OCI-LY1 (cell line): Measurements from ENCODE around the gene TSPAN5.

Experiments
- H2AFZ ChIP-seq: fragments of 200-600 bp; sonication (generic), shearing (Covaris generic); 2 replicates; pipeline ENCODE4 v1.6.0; 2014; ENCODE audit warnings: antibody characterized with exemption, mild to moderate bottlenecking, low read length
- H3F3A ChIP-seq: fragments of 200-600 bp; sonication (generic), shearing (Covaris generic); 2 replicates; pipeline ENCODE4 v1.6.0; 2014; ENCODE audit warnings: mild to moderate bottlenecking, antibody characterized with exemption, low read length, moderate library complexity; ENCODE audit not compliant: insufficient read depth
- H3K27ac ChIP-seq: fragments of 200-600 bp; sonication (generic); 2 replicates; pipeline ENCODE4 v1.5.1; 2014; ENCODE audit warnings: low read length, mixed run types, mild to moderate bottlenecking, low read depth; ENCODE audit not compliant: poor library complexity, severe bottlenecking
- H3K27me3 ChIP-seq: fragments of 200-600 bp; sonication (generic); 2 replicates; pipeline ENCODE4 v1.6.0; 2014; ENCODE audit warnings: antibody characterized with exemption, mild to moderate bottlenecking, low read length, moderate library complexity; ENCODE audit not compliant: insufficient read depth
- H3K36me3 ChIP-seq: fragments of 200-600 bp; sonication (generic); 2 replicates; pipeline ENCODE4 v1.6.1; 2014; ENCODE audit warnings: mild to moderate bottlenecking, antibody characterized with exemption, low read length, moderate library complexity, mixed read lengths; ENCODE audit not compliant: insufficient read depth
- H3K4me1 ChIP-seq: fragments of 200-600 bp; sonication (generic); 2 replicates; pipeline ENCODE4 v1.5.1; 2014; ENCODE audit warnings: mild to moderate bottlenecking, low read length, moderate library complexity; ENCODE audit not compliant: insufficient read depth, severe bottlenecking
- H3K4me2 ChIP-seq: fragments of 200-600 bp; sonication (generic), shearing (Covaris generic); 2 replicates; pipeline ENCODE4 v1.6.1; 2014; ENCODE audit warnings: low read length
- H3K4me3 ChIP-seq: fragments of 200-600 bp; sonication (generic); 2 replicates; pipeline ENCODE4 v1.5.1; 2014; ENCODE audit warnings: low read length, low read depth, mild to moderate bottlenecking, mixed read lengths; ENCODE audit not compliant: poor library complexity, severe bottlenecking
- H3K79me2 ChIP-seq: fragments of 200-600 bp; shearing (Covaris generic); 2 replicates; pipeline ENCODE4 v1.6.1; 2016; ENCODE audit warnings: mixed run types, low read length, mixed read lengths; ENCODE audit not compliant: insufficient read depth
- H3K9ac ChIP-seq: fragments of 200-600 bp; sonication (generic), shearing (Covaris generic); 2 replicates; pipeline ENCODE4 v1.6.1; 2014; ENCODE audit warnings: mild to moderate bottlenecking, low read length, mixed read lengths
- H3K9me2 ChIP-seq: fragments of 200-600 bp; sonication (generic), shearing (Covaris generic); 2 replicates; pipeline ENCODE4 v1.6.1; 2014; ENCODE audit warnings: low read depth, mild to moderate bottlenecking, low read length, mixed read lengths
- H3K9me3 ChIP-seq: fragments of 200-600 bp; shearing (Covaris generic); 2 replicates; pipeline ENCODE4 v1.6.1; 2014; ENCODE audit warnings: low read length, mixed read lengths
- H4K20me1 ChIP-seq: fragments of 200-600 bp; sonication (generic), shearing (Covaris generic); 2 replicates; pipeline ENCODE4 v1.6.0; 2016; ENCODE audit warnings: mild to moderate bottlenecking, low read length; ENCODE audit not compliant: insufficient read depth
- CTCF ChIP-seq: fragments of 200-600 bp; sonication (generic), shearing (Covaris generic); IDR thresholded peaks from 2 replicates; pipeline ENCODE4 v1.5.1; 2017; ENCODE audit warnings: mild to moderate bottlenecking, antibody characterized with exemption, low read length, moderate library complexity, mixed read lengths
- EZH2 ChIP-seq: fragments of 200-600 bp; sonication (generic), shearing (Covaris generic); IDR thresholded peaks from 2 replicates; pipeline ENCODE4 v1.8.0; 2017; ENCODE audit warnings: borderline replicate concordance, mixed run types, mild to moderate bottlenecking, antibody characterized with exemption, low read length, moderate library complexity, mixed read lengths

TSPAN5 gene

GRCh38 chr4:98496152-98496845 lies 162.1 kb downstream of the TSPAN5 start:
- no peak overlapping the region for H3K27ac ChIP-seq
- no peak overlapping the region for H2AFZ ChIP-seq
- no peaks in the 10 kb centered on the region for H3K9me2 ChIP-seq
- H3K9ac ChIP-seq, result no peak overlapping the region
- H3K36me3 ChIP-seq, result no peaks in the 10 kb centered on the region
- no peaks in the 10 kb centered on the region for H4K20me1 ChIP-seq
- H3K4me1 ChIP-seq, result no peaks in the 10 kb centered on the region
- H3K4me3 ChIP-seq, result no peak overlapping the region
- H3K79me2 ChIP-seq, result no peaks in the 10 kb centered on the region
- TF ChIP-seq EZH2 (no peak), CTCF (no peak)
- H3K4me2 ChIP-seq, result no peak overlapping the region
- H3F3A ChIP-seq, result no peaks in the 10 kb centered on the region
- H3K27me3 ChIP-seq, result no peaks in the 10 kb centered on the region; the same call in 1 of the 2 replicates
- no peaks in the 10 kb centered on the region for H3K9me3 ChIP-seq

- H3K36me3 ChIP-seq, result no peaks in the 10 kb centered on the region
- H4K20me1 ChIP-seq, result no peaks in the 10 kb centered on the region
These were observed 165.1 kb downstream of the TSPAN5 start for GRCh38 chr4:98493296-98493695.

GRCh38 chr4:98491899-98492559 lies 166.4 kb downstream of the TSPAN5 start:
- Histone ChIP-seq H3K9me2 (no peaks in the 10 kb centered on the region), H3K9ac (no peak overlapping the region), H3K36me3 (no peaks in the 10 kb centered on the region), H3K27me3 (no peaks in the 10 kb centered on the region; the same call in 1 of the 2 replicates), H3F3A (no peaks in the 10 kb centered on the region), H3K27ac (no peak overlapping the region), H3K4me1 (no peaks in the 10 kb centered on the region), H2AFZ (no peak overlapping the region), H3K79me2 (no peaks in the 10 kb centered on the region), H3K9me3 (no peaks in the 10 kb centered on the region), H3K4me2 (no peak overlapping the region), H4K20me1 (no peaks in the 10 kb centered on the region), H3K4me3 (no peak overlapping the region)
- TF ChIP-seq CTCF (no peak), EZH2 (no peak)

More at GRCh38 chr4:98493296-98493695, 165.1 kb downstream of the TSPAN5 start:
- Histone ChIP-seq H3K9me2 (no peaks in the 10 kb centered on the region), H3K27me3 (no peaks in the 10 kb centered on the region; the same call in 1 of the 2 replicates), H3K27ac (no peak overlapping the region), H3F3A (no peaks in the 10 kb centered on the region), H3K9ac (no peak overlapping the region), H2AFZ (no peak overlapping the region), H3K4me1 (no peaks in the 10 kb centered on the region), H3K9me3 (no peaks in the 10 kb centered on the region), H3K4me3 (no peak overlapping the region), H3K4me2 (no peak overlapping the region), H3K79me2 (no peaks in the 10 kb centered on the region)
- TF ChIP-seq EZH2, result no peak
- no peak for TF ChIP-seq CTCF
